Tibial nerve (tissue), 3 donors: ENCODE results near the gene SLC2A3.

Experiments
- POLR2A ChIP-seq, 2 donors: fragments of 450-650 bp; IDR thresholded peaks; one replicate each; pipeline ENCODE4 v1.6.1; 2017; ENCODE audit warnings: antibody characterized with exemption in 2 of 2, mild to moderate bottlenecking in 2 of 2, moderate library complexity in 2 of 2
- TF ChIP-seq, protein P1 (sequence below), 5 experiments: fragments of 200-600 bp in 3 of 5; fragments of 450-650 bp in 2 of 5; sonication (generic) in 3 of 5; IDR thresholded peaks; one replicate each; pipeline ENCODE4 v1.5.1; 2016 to 2019; ENCODE audit warnings: antibody characterized with exemption in 5 of 5, mild to moderate bottlenecking in 3 of 5, moderate library complexity in 2 of 5

DNA sequence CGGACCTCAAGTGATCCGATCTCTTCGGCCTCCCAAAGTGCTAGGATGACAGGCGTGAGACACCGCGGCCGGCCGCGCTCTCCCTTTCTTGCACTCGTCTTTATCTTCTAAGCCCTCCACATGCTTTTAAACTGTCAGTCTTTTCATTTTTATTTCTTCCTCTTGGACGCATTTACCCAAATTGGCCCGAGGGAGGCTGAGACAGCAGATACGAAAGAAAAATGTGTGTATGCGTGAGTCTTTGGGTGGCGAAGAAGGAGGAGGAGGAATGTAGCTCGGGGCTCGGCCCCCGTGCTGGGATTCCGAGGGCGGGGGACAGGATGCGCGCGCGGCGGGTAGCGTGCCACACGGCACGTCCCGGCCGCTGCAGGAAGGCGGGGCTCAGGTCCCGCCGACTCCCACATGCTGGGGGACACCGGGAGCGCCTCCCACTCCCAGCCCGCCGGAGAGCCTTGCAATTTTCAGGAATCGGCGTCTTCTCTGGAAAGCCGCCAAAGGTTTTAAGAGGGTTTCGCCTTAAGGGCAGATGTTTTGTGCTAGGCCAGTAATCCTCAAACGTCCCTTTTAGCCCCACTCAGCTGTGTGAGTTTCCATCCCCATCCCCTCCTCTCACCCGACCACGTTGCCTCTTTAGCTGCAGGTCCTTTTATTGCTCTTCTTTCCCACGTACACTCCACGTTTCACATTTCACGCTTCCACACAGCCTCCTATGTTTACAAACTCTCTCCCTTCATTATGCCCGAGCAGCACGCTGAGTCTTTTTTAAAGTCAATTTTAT lies 34.7 kb upstream of the SLC2A3 start:
- TF ChIP-seq, protein P1, sequence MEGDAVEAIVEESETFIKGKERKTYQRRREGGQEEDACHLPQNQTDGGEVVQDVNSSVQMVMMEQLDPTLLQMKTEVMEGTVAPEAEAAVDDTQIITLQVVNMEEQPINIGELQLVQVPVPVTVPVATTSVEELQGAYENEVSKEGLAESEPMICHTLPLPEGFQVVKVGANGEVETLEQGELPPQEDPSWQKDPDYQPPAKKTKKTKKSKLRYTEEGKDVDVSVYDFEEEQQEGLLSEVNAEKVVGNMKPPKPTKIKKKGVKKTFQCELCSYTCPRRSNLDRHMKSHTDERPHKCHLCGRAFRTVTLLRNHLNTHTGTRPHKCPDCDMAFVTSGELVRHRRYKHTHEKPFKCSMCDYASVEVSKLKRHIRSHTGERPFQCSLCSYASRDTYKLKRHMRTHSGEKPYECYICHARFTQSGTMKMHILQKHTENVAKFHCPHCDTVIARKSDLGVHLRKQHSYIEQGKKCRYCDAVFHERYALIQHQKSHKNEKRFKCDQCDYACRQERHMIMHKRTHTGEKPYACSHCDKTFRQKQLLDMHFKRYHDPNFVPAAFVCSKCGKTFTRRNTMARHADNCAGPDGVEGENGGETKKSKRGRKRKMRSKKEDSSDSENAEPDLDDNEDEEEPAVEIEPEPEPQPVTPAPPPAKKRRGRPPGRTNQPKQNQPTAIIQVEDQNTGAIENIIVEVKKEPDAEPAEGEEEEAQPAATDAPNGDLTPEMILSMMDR (IDR thresholded peaks at IDR 0.05), result peak in 2 of 5 experiments; percentile 9 to 30
- TF ChIP-seq POLR2A (IDR thresholded peaks at IDR 0.05), result peak; percentile 53 to 56
